Dermis microvascular lymphatic vessel endothelial cell (primary cell): ENCODE data around the gene ALPL. TPM values are rescaled to one million over a fixed set of nuclear protein-coding genes. Genes with fewer than 3 reads are reported as not detected.

Experiments used
- DNase-seq, 2 donors: peaks; one replicate each; pipeline versions ENCODE4 v3.0.0 to v3.0.0-alpha.2; 2010; ENCODE audit warnings: low read depth in 2 of 2
- total RNA-seq: library from RNA; depleted of rRNA; stranded (reverse); fragments of >200 nt; gene quantifications from 2 replicates; pipeline ENCODE4 v1.2.1, GENCODE V29; 2014

Gene ALPL
- total RNA-seq, 1 donor from 2014 or later = 0.26 TPM

- no peak for DNase-seq
Measured at GRCh38 chr1:21530368-21531016, 21.3 kb downstream of the ALPL start.

GRCh38 chr1:21531241-21531640 is 22.0 kb downstream of the ALPL start:
- DNase-seq = no peak

- DNase-seq = no peak
Measured at GRCh38 chr1:21532496-21532895, 23.3 kb downstream of the ALPL start.

- DNase-seq = no peak
Measured at GRCh38 chr1:21532992-21533534, 23.8 kb downstream of the ALPL start.

- DNase-seq = no peak
Measured at GRCh38 chr1:21534146-21534545, 24.9 kb downstream of the ALPL start.

- peak; percentile 30 to 62 for DNase-seq
Measured at GRCh38 chr1:21534674-21535378, 25.6 kb downstream of the ALPL start.

GRCh38 chr1:21536218-21536617 is 27.0 kb downstream of the ALPL start:
- no peak for DNase-seq

GRCh38 chr1:21537511-21537931 is 28.3 kb downstream of the ALPL start:
- DNase-seq = no peak

GRCh38 chr1:21537932-21538630 is 28.9 kb downstream of the ALPL start:
- DNase-seq = no peak

GRCh38 chr1:21539933-21540332 is 30.7 kb downstream of the ALPL start:
- DNase-seq = no peak

- no peak for DNase-seq
Measured at GRCh38 chr1:21541329-21541728, 32.1 kb downstream of the ALPL start.

- no peak for DNase-seq
Measured at GRCh38 chr1:21541835-21542234, 32.6 kb downstream of the ALPL start.

- no peak for DNase-seq
Measured at GRCh38 chr1:21543598-21543997, 34.4 kb downstream of the ALPL start.

GRCh38 chr1:21544095-21544494 is 34.9 kb downstream of the ALPL start:
- no peak for DNase-seq

- DNase-seq = no peak
Measured at GRCh38 chr1:21546122-21546825, 37.1 kb downstream of the ALPL start.

- no peak for DNase-seq
Measured at GRCh38 chr1:21547876-21548275, 38.7 kb downstream of the ALPL start.

- no peak for DNase-seq
Measured at GRCh38 chr1:21550097-21550496, 40.9 kb downstream of the ALPL start.

- DNase-seq = no peak
Measured at GRCh38 chr1:21550866-21551475, 41.7 kb downstream of the ALPL start.

- no peak for DNase-seq
Measured at GRCh38 chr1:21552715-21553114, 43.5 kb downstream of the ALPL start.

GRCh38 chr1:21553116-21553926 is 44.1 kb downstream of the ALPL start:
- no peak for DNase-seq
